NCI-H2171 (cell line): ENCODE results near the gene SIPA1.
"Not testable (repeated sequence)": the region's sequence is repeated elsewhere in the genome, so short reads cannot be mapped to it uniquely, and the experiment has no call there.

Experiments
- DNase-seq: peaks from one replicate; lab custom pipeline; 2025; lab: John Stamatoyannopoulos, UW

Gene SIPA1

GRCh38 chr11:65660038-65660437 lies 22.1 kb downstream of the SIPA1 start:
- DNase-seq, result no peak

GRCh38 chr11:65660908-65661307 lies 23.0 kb downstream of the SIPA1 start:
- DNase-seq, result not testable (repeated sequence)

DNA sequence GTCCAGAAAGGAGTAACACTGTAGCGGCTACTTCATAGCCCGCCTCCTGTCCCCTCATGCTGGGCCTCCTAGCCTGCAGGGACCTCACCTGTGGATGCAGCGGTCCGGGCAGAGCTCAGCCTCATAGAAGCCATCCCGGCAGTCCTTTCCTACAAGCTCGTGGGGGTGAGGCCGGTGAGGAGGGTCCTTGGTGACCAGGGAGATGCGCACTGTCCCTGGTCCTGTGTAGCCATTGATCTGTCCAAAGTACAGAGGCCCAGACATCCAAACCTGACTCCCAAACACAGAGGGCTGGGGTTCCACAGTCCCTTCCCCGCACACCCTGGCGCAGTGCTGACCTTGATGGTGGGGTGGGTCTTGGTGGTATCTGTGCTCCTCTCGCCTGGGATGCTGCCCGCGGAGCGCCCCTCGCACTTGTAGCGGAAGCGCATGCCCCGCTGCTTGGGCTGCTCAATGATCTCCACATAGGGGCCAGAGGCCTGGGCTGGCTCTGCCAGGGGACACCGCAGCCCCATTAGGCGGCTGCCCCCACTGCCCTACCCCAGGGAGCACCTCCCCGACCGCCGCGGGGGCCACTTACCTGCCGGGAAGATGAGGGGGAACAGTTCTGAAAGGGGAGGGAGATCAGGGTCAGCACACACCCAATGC lies 23.8 kb downstream of the SIPA1 start:
- no peak for DNase-seq

- DNase-seq, result no peak
These were observed 24.4 kb downstream of the SIPA1 start for GRCh38 chr11:65662247-65662798.

DNA sequence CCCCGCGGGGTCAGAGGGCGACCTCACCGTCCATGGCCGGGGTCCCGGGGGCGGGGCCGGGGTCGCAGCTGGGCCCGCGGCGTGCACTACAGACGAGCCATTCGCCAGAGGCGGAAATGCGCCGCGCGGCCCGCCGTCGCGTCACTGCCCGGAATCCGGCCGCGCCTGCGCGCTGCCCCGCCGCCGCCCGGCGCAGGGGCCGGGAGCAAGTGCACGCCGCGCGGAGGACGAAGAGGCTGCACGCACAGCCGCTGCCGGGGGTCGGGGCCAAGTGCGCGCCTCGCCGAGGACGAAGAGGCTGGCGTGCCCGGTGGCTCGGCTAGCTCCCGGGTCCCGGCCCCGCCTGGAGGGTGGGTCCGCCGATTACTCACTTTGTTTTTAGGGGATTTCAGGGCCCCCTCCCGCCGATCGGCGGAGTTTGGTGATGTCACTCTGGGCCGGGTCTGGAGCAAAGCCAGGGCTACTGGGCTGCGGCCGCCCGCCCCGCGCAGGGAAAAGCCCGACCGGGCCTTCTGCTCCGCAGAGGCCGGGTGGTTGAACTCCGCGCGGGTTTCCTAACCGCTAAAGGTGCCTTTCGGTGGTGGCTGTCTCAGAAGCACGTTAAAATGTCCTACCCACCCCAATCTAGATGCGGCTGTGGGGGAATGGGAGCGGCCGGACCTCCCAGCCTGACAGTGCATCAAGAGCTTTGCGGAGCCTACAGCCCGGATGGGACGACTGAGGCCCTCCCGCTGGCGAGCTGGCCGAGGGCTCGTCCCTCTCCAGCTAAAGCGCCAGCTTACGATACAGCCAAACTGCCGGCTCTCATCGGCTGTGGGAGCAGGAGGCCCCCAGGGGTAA lies 25.1 kb downstream of the SIPA1 start, which contains the start of gene RELA:
Gene RELA (minus strand): TSS at position 118 of the 840 bp plus-strand sequence. CDS start 84 bp downstream, at position 34.
- peak; percentile 88 for DNase-seq

DNA sequence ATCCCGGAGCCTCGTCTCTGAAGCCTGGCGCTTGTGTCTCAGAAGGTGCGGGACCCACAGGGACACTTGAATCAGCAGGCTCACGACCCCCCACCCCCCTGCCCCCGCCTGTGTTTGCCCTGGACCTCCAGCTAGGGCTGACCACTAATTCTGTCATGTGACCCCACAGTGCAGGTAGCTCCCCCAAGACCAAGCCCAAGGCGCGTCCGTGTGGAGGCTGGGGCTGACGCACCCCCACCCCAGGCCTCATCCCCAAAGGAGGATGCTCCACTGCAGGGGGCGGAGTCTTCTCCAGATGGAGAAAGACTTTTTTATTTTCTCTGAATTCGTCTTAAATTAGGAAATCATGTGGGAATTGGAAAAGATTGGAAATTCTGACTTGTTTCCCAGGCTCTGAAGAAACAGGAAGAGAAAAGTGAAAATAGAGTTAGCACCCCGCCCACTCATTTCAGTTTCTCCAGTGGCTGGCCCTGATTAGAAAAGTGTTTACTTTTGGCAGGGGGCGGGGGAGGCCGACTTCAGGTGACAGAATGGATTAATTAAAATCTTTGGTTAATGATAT lies 25.8 kb downstream of the SIPA1 start:
- peak; percentile 37 for DNase-seq

DNA sequence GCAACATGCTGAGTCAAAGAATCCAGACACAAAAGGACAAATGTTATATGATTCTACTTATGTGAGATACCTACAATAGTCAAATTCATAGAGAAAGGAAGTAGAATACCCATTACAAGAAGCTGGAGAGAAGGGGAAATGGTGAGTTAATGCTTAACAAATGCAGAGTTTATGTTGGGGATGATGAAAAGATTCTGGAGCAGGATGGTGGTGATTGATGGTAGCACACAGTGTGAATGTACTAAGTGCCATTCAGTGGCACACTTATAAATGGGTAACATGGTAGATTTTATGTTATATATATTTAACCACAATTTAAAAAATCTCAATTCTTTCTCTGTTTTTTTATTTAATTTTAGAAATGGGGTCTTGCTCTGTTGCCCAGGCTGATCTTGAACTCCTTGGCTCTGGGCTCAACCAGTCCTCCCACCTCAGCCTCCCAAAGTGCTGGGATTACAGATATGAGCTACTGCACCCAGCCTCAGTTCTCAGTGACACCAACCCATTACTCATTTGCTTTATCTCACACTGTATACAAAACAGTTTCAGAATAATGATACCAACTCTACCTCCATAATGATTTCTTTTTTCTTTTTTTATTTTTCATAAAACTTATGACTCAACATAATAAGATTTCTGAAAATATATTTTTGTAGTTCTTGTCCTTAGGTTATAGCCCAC lies 34.4 kb downstream of the SIPA1 start:
- DNase-seq, result no peak

DNA sequence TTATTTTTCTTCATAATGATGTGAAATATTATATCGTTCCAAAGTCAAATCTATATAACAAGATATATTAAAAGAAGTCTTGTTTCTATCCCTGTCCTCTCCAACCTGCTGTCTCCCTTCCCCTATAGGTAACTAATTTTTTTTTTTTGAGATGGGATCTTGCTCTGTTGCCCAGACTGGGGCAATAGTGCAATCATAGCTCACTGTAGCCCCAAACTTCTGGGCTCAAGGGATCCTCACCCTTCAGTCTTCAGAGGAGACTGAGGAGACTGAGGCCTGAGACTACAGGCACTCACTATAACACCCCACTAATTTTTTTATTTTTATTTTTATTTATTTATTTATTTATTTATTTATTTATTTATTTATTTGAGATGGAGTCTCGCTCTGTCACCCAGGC lies 35.1 kb downstream of the SIPA1 start:
- no peak for DNase-seq

GRCh38 chr11:65680192-65680743 lies 42.4 kb downstream of the SIPA1 start:
- no peak for DNase-seq

GRCh38 chr11:65683480-65683879 lies 45.6 kb downstream of the SIPA1 start:
- DNase-seq, result not testable (repeated sequence)

DNA sequence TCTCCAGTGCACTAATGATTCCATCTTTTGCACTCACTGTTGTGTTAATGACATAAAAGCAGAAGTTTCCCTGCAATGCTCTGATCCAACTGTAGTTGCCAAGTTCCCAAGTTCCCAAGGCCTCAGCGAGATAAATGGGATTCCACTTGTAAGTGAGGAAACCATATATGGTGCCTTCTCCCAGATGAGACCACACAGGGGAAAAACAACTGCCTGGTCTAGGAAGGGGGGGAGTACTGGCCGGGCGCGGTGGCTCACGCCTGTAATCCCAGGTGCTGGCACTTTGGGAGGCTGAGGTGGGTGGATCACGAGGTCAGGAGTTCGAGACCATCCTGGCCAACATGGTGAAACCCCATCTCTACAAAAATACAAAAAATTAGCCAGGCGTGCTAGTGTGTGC lies 48.1 kb downstream of the SIPA1 start:
- DNase-seq, result no peak

GRCh38 chr11:65691847-65692246 lies 53.9 kb downstream of the SIPA1 start:
- DNase-seq, result not testable (repeated sequence)

DNA sequence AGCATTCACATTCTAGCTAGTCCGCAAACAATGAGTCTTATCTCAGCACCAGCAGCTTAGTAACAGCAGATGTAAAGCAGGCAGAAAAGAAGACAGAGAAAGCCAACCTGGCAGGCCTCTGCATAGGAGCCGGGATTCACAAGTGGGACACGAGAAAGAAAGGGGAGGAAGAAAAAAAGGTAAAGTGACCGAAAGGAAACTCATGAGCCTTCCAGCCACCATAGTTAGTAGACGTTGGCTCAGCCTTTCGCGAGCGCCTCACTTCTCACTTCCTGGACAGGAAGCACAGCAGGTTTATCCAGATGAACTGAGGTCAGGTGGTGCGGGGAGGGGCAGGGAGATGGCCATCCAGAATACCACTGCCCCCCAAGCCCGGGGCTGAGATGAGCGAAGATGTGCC lies 54.5 kb downstream of the SIPA1 start:
- no peak for DNase-seq

DNA sequence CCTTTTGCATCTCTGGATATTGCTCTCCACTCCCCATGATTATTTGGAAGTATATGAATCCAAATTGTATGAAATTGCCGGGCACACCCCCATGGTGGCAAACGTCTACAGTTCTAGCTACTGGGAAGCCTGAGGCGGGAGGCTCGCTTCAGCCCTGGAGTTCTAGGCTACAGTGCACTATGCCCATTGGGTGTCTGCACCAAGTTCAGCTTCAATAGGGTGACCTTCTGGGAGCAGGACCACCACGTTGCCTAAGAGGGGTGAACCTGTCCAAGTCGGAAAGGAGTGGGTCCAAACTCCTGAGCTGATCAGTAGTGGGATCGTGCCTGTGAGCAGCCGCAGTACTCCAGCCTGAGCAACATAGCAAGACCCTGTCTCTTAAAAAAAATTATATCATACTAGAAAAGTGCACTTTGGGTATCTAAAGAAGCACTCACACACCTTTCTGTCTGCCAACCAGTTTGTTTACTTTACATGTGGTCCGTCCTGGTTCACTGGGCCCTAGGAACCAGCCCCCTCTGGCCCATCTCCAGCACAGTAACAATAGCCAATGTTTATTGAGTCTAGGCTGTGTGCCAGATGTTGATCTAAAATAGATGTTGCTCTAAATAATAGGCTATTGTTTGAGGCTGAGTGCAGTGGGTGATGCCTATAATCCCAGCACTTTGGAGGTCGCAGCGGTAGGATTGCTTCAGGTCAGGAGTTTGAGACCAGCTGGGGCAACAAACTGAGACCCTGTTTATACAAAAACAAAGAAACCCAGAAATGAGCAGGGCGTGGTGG lies 57.7 kb downstream of the SIPA1 start:
- peak; percentile 50 for DNase-seq

GRCh38 chr11:65696802-65697552 lies 59.1 kb downstream of the SIPA1 start:
- DNase-seq, result no peak

DNA sequence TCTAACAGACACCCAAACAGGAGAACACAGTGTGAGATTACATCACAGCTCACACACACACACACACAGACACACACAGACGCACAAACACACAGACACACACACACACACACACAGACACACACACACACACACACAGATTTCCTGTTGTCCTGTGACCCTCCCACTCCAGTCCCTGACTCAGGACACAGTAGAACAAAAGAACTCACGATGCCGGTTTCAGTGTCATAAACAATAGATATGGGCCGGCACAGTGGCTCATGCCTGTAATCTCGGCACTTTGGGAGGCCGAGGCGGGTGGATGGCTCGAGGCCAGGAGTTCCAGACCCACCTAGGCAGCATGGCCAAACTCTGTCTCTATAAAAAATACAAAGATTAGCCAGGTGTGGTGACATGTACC lies 60.3 kb downstream of the SIPA1 start:
- no peak for DNase-seq

DNA sequence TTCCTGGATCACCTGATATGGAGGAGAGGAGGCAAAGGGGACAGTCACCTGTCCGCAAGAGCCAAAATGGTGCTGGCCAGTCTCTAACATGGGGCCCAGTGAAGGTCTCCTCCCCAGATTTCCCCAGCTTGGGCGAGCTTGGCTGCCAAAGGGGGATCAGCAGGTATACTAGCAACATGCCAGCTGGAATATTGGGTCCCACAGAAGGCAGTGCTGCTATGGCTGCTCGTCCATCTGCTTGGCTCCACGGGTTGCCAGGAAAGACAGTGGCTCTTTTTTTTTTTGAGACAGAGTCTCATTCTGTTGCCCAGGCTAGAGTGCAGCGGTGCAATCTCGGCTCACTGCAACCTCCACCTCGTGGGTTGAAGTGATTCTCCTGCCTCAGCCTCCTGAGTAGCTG lies 61.4 kb downstream of the SIPA1 start:
- peak; percentile 51 for DNase-seq

DNA sequence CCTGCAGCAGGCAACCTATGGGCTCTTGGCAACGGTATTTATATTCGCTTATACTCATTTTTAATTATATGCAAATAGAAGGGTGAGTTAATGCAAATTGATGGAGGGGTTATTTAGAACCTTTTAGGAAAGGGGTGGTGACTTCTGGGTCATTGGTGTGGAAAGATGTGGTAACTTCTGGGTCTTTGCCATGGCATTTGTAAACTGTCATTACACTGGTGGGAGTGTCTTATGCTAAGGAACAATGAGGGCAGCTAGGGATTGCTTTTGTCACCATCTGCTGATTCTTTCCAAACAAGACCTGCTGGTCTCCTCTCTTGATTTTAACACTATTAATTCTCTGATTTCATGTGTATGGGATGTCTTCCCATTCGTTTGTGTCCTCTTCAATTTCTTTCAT lies 62.5 kb downstream of the SIPA1 start:
- DNase-seq, result peak; percentile 46
